Right lobe of liver (tissue), 4 donors: ENCODE data around the gene PDZD2.

Source experiments
- CTCF ChIP-seq, 4 donors: fragments of 200-600 bp in 3 of 4; fragments of 450-650 bp in 1 of 4; IDR thresholded peaks; one replicate each; pipeline versions ENCODE4 v1.5.1 to v1.8.0; 2016 to 2022; ENCODE audit warnings: antibody characterized with exemption in 4 of 4, mild to moderate bottlenecking in 2 of 4
- POLR2A ChIP-seq: fragments of 450-650 bp; IDR thresholded peaks from one replicate; pipeline ENCODE4 v1.6.1; 2017; ENCODE audit warnings: antibody characterized with exemption, mild to moderate bottlenecking
- donor health status: DM: no; HTN: no; CAD: no.
- donor health status: DM: no; HTN: no; CAD: no.
- donor health status: DM: no; HTN: yes; CAD: no.

- no peak for TF ChIP-seq CTCF (IDR thresholded peaks at IDR 0.05)
- TF ChIP-seq POLR2A = no peak
These were observed 521.3 kb downstream of the PDZD2 start for GRCh38 chr5:32160228-32160627.
